NCI-H1092 treated with DMSO at 0.1 percent for 48 hours (cell line): Measurements from ENCODE around the gene S100PBP.

ENCODE experiments used
- DNase-seq: peaks from one replicate; lab custom pipeline; 2025; lab: John Stamatoyannopoulos, UW

S100PBP gene

DNA sequence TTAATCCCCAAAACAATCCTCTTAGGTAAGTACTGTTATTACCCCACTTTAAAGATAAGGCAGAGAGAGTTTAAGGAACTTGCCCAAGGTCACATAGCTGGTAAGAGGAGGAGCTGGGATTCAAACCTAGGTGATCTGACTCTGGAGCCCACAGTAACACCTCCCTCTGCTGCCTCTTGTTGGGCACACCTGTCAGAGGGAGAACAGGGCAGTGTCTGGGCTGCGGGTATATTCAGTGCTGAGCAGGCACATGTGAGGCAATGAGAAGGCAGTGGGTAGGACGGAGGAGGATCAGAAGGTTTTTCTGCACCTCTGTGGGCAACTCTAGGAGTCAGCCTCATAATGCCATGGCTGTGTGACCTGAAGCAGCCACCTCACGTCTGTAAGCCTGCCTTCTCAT is 70.7 kb downstream of the S100PBP start:
- DNase-seq = no peak

DNA sequence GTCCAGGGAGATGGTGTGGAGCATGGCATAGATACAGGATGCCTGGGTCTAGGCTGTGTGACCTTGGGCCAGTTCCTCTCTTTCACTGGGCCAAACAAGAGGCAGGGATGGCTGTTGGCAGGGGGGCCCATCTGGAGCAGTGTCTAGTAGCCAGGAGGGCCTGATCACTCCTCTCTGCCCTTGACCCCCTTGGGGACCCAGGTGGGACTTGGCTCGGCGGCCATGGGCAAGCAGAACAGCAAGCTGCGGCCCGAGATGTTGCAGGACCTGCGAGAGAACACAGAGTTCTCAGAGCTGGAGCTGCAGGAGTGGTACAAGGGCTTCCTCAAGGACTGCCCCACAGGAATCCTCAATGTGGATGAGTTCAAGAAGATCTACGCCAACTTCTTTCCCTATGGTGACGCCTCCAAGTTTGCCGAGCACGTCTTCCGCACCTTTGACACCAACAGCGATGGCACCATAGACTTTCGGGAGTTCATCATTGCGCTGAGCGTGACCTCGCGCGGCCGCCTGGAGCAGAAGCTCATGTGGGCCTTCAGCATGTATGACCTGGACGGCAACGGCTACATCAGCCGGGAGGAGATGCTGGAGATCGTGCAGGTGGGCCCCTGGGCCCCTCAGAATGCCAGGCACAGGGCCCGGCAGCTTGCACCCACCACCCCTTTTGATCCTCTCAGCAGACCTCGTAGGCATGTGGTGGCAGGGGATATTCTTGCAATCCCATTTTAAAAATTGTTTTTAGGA is 71.4 kb downstream of the S100PBP start:
- DNase-seq = no peak

DNA sequence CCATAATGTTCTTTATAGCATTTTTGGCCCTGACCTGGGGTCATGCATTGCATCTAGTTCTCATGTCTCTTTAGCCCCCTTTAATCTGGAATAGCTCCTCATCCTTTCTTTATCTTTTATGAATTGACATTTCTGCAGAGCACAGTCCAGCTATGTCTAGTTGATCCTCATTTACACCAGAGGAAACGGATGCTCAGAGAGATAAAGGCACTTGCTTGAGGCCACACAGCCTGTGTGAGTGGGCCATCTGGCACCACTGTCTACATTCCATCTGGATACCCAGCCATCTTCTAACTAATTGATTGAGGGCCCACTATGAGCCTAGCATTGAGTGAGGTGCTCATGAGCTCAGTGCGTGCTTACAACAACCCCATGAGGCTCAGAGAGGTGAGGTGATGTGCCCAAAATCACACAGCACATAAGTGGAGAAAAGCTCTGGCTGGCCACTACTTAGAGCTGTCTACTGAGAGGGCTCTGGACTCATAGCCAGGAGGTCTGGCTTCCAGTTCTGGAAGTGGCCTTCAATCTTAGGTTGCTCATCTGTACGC is 72.4 kb downstream of the S100PBP start:
- DNase-seq = no peak

DNA sequence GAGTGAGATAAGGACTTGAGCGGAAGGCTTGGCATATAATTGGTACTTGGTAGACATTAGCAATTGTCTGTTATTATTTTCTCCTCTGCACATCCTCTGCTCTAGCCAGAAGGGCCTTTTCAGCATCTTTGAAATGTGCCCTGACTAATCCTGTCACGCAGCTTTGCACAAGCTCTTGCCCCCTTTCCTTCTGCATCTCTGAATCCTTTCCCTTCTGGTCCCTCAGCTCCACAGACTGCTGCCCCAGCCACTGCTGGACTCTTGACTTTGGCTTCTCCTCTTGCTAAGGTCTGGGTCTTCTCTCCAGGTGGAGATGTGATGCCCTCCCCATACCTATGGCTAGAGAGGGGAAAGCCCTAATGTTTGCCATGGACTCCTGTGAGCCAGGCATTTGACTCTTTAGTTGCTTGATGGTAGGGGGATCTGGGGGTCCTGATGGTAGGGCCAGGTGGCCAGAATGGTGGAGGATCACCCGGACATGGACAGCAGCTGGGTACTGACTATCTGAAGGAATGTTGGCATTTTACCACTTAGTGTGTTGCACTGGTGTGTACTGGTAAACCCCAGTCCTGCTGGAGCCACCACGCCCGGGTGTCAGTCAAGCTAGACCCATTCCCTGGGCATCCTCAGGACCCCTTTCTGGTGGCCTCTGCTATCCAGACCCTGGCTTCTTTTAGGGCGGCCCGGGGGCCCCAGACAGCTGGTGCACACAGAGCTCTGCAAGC is 73.2 kb downstream of the S100PBP start:
- no peak for DNase-seq

DNA sequence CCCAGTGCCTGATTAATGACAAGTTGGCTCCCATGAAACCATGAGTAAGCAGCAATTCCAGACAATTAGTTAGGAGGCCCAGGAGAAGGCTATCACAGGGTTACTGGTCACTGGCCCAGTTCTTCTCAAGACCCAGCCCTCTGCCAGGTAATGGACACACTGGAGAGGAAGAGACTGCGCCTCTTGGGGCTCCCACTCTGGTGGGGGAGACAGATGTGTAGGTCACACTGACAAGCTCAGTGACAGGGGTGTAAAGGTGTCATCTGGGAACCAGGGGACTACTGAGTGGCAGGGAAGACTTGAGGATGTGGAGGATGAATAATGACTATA is 73.8 kb downstream of the S100PBP start:
- no peak for DNase-seq

DNA sequence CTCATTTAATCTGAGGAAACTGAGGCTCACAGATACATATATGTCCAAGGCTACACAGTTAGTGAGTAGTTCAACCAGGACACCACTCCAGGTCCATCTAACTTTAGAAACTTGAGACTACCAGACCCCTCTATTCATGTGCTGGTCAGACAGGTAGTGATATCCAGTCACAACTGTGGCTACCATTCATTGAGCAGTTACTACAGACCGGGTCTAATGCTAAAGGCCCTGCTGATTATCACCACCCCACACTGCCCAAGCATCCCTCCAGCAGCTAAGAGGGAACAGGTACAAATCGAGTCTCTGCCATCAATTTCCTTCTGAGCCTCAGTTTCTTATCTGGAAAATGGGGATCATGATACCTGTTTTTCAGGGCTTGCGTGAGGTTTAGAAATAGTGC is 74.2 kb downstream of the S100PBP start:
- no peak for DNase-seq

DNA sequence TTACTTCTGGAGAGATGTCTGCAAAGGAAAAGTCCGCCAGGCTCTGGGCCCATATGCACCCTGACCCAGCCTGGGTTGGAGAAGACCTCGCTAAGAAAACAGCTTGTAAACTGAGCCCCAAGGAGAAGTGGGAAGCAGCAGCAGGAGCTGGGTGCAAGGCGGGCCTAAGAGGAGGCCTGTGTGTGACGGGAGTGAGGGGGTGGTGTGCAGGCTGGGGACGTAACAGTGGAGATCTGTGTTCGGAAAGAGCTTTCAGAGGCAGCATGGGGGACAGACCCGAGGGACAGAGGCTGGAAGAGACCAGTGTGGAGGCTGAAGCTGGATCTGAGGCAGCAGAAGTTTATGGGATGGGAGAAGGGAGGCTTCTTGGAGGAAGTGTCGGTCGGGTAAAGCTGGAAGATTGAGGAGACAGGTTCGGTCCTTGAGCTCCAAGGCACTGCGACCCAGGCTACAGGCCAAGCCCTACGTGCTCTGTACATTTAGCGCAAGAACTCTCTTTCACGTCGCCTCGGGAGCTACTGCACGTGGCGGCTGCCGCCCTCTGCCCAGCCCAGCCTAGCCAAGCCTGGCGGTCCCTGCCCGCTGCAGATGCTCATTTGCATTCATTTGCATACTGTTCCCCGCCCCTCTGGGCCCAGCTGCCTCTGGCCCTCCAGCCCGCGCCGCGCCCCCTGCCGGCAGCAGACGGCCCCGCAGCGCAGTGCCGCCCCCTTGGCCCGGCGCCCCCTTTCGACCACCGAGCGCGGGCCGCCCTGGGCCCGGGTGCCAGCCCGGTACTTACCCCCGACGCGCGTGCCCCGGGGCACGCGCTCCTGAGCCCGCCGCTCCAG is 75.1 kb downstream of the S100PBP start:
- peak; percentile 74 for DNase-seq

DNA sequence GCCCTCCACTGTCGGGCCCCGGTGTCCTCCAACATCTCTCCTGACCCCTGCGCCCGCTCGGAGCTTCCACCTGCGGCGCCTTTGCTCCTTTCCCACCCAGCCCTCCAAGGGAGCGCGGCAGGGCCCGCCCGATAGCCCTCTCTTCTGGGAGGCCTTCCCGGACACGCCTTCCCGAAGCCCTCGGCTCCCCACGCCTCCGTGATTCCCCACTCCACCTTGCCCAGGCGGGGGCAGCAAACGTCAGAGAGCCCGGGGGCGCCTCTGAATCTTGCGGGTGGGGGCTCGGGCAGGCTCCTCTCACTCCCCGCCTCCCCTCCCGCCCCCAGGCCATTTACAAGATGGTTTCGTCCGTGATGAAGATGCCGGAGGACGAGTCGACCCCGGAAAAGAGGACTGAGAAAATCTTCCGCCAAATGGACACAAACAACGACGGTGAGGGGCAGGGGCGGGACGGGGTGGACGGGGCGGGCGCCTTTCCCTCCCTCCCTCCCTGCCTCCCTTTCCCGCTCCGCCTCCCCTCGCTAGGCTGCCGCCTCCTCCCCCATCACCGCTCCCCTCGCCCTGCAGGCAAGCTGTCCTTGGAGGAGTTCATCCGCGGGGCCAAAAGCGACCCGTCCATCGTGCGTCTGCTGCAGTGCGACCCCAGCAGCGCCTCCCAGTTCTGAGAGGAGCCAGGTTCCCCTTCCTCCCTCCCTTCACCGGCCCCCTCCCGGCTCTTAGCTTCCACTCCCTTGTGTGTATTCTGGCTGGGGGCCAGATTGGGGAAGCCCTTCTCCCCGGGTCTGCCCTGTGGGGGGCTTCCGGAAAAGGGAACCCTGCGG is 76.0 kb downstream of the S100PBP start:
- DNase-seq = peak; percentile 74

DNA sequence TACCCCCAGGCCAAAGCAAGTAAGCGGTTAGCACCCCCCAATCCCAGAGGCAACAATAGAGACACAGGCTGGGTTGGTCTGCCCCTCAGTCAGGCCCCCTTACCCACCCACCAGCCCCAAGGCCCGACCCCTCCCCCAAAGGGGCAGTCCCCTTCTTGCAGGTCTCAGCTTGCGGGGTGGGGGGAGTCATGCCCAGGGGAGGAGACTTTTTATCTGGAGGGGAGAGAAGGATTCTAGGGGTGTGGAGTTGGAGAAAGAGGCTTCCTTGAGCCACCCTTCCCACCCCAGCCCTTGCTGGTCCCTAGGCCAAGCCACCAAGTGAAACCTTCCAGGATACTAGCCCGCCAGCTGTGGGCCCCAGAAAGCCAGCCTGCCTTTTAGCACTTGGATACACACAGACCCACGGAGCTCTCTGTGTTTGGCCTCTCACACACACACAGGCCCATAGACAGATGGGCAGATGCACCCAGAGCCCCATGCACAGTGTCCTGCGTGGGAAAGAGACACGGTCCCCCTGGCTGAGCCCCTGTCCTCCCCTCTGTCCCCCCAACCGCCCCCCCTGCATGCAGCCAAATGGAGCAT is 76.7 kb downstream of the S100PBP start:
- DNase-seq = no peak

DNA sequence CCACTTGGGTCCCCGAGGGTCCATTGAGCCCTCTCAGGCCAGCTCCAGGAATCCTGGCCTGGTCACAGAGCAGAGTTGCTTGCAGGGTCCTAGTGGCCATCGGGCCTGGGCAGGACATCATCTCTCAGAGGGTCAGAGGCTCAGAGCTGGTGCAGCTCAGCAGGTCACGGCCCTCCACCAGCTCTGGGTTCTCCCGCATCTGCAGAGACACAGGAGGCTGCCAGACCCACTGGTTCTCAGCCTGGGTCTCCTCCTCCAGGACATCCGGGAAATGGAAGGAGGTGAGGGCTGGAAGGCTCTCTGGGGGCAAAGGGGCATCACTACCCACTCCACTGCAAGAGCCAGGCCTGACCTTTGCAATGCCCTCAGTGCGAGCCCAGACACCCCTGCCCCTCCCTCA is 77.2 kb downstream of the S100PBP start:
- DNase-seq = no peak

DNA sequence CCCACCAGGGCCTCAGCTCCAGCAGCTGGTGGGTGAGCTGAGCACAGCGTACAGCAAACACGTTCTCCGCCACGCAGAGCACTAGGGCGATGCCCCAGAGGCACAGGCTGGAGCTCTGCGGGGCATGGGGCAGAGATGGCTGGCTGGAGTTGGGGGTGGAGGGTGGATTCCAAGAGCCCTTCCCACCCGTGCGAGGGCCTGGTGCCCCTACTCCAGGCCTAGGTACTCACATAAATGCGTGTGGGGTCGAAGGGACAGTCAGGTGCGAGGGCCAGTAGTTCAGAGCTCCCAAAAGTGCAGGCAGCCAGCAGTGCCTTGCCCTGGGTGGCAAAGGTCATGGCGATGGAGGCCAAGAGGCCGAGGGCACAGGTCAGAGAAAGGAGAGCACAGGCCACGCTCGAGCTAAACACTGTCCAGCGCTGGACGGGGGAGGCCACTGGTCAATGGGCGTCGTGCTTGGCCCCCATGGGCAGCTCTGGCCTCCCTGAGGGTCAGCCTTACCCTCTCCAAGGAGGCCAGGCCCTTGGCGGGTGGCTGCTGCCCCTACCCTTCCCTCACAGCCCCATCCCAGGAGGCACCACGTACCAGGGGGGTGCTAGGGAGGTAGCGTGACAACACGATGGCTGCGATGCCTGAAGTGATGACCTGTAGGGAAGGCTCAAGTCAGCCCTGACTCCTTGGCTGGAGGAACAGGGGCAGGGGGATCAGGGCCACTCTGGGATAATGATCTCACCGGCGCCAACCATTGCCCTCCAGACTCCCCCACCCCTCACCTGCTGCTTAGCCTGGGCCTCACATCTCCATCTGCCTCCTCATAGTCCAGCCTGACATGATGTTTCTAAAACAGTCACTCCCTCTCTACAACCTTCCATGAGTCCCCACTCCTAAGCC is 78.1 kb downstream of the S100PBP start:
- no peak for DNase-seq

DNA sequence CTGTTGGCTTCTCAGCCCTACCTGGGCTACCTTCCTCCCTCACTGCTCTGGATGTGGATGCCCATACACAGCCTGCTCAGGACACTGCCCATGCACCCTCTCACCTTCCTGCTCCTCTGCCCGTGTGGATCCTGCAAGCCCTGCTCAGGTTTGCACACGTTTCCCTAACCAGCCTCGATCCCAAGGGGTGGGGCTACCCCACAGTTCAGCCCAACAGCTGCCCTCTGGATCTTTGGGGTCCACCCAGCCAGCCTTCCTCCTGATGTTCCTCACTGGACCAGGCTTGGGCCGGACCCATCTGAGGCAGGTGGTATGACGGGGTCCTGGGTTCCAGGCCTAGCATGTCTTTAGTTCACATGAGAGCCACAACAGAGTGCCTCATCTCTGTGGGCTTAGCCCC is 79.0 kb downstream of the S100PBP start:
- no peak for DNase-seq

DNA sequence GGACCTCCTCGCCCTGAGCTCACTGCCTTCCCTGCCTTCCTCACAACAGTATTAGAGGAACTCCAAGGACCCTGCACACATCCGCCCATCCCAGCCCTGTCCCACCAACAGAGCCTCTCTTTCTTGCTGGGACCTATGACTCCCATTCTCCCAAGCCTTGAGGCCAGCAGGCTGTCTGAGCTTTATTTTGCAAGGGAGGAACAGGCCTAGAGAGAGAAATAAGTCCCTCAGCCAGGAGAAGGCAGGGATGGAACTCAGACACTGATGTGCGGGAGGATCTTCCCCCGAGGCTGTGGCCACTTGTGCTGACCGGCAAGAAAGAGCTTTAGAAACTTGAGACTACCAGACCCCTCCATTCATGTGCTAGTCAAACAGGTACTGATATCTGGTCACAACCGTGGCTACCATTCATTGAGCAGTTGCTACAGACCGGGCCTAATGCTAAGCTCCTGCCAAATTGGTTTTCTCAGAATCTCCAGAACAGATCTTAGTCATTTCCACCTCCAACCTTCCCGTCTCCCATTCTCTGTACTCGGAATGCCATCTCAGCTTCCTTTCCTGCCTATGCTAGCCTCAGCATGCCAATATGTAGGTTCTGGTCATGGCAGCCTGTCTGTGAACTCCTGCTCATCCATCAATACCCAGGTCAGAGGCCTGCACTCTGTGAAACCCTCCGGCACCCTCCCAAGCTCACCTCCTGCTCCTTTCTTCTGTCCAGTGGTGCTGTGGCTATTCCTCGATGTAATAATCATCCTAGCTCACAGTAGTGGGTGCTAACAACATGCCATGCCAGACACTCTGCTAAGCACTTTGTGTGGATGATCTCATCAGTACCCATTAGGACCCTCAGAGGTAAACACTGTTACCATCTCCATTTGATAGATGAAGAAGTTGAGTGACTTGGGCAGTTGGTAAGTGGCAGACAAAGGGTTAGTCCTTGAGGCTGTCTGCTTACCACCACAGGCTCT is 79.9 kb downstream of the S100PBP start:
- DNase-seq = no peak

DNA sequence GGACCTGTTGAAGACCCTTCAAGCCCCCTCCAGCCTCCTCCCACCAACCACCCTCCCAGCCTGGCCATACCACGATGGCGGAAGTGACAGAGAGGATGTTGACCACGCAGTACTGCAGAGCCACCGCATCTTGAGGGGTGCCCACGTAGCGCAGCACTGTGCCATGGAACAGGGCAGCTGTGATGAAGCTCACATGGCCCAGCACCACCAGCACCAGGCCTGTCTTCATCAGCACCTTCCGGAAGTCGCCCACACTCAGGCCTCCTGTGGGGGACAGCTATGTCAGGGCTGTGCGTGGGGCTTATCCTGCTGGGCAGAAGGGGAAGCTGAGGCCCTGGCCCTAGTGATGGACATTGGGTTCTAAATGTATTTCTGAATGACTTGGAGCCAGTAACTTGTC is 80.6 kb downstream of the S100PBP start:
- no peak for DNase-seq

DNA sequence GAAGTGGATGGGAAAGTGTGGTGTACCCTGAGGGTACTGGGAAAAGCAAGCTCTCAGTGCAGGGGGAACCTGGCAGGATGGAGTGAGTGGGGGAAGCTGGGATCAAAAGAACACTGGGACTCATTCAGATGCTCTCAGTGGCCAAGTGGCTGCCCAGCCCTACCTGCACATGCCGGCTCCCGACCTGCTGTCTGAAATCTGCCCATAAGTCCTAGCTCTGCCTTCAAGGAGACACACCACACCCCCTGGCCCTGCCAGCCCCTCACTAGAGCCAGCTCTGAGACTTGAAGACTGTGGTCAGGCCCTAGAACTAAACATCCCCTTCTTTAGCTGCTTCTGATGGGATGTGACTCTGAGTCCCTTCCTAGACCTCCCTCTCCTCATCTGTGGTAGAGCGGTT is 81.5 kb downstream of the S100PBP start:
- DNase-seq = no peak

DNA sequence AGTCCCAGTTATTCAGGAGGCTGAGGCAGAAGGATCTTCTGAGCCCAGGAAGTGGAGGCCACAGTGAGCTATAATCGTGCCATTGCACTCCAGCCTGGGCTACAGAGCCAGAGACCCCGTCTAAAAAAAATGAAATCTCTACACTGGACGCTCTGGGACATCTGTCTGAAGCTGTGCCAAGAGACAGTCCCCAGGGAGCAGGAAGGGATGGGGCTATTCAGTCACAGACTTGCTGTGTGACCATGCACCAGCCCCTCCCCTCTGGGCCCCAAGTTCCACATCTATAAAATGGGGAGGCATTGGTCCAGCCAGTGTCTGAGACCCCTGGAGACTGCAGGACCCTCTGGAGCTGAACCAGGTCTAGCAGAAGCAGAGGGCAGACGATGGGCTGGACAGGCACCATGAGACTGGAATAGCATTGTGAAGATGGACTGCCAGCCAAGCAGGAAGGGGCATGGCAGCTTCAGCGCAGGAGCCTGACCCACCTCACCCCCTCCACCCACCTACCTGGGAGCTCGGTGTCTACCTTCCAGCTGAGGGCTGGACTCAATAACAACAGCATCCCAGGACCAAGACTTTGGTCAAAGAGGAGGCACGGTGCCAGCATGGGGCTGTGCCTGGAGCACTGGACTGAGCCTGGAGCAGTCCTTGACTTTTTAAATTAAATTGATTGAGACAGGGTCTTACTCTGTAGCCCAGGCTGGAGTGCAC is 82.3 kb downstream of the S100PBP start:
- no peak for DNase-seq

DNA sequence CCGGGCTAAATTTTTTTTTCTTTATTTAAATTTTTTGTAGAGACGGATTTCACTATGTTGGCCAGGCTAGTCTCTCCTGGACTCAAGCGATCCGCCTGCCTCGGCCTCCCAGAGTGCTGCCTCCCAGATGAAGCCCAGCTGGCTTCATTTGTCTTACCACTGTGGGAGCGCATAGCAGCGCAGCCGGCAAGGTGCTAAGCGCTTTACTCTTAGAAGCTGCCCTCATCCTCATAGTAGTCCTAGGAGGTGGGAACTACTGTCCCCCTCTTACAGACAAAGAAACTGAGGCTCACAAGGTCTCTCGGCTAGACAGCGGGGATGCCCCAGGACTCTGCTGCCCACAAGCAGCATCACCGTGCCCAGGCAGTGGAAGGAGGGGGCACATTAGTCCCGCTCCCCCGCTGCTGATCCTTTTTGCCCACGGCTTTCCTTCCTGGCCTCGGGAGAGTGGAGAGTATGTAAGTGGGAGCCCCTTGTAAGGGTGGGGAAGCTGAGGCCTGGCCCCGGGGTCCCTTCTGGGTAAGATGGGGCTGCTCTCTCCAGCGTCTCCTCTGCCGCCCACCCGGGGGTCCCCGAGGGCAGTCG is 83.0 kb downstream of the S100PBP start:
- no peak for DNase-seq
